GM23248 (cell line): Measurements from ENCODE around the gene SLC4A5. TPM values are rescaled to one million over a fixed set of nuclear protein-coding genes. Genes with fewer than 3 reads are reported as not detected.

Source experiments
- DNase-seq: peaks from one replicate; pipeline ENCODE4 v3.0.0-alpha.2; 2015
- H2AFZ ChIP-seq: fragments of 200-600 bp; sonication (generic); 2 replicates; pipeline ENCODE4 v1.6.1; 2016; ENCODE audit warnings: antibody characterized with exemption
- H3F3A ChIP-seq: fragments of 200-600 bp; sonication (generic); 2 replicates; pipeline ENCODE4 v1.6.1; 2016; ENCODE audit warnings: mild to moderate bottlenecking, antibody characterized with exemption, mixed run types; ENCODE audit not compliant: insufficient read depth
- H3K27ac ChIP-seq: fragments of 200-600 bp; sonication (generic); 2 replicates; pipeline ENCODE4 v1.5.1; 2016; ENCODE audit warnings: mild to moderate bottlenecking
- H3K27me3 ChIP-seq: fragments of 200-600 bp; sonication (generic); replicated peaks from 2 replicates; pipeline ENCODE4 v1.6.1; 2016; ENCODE audit warnings: mild to moderate bottlenecking; ENCODE audit not compliant: insufficient read depth
- H3K36me3 ChIP-seq: fragments of 200-600 bp; sonication (generic); 2 replicates; pipeline ENCODE4 v1.6.1; 2016; ENCODE audit warnings: low read depth, mild to moderate bottlenecking
- H3K4me1 ChIP-seq: fragments of 200-600 bp; sonication (generic); 2 replicates; pipeline ENCODE4 v1.6.1; 2016; ENCODE audit warnings: mild to moderate bottlenecking; ENCODE audit not compliant: insufficient read depth
- H3K4me2 ChIP-seq: fragments of 200-600 bp; sonication (generic); one replicate; pipeline ENCODE4 v1.6.1; 2016; ENCODE audit warnings: mild to moderate bottlenecking; ENCODE audit not compliant: unreplicated experiment
- H3K4me3 ChIP-seq: fragments of 200-600 bp; sonication (generic); 2 replicates; pipeline ENCODE4 v1.5.1; 2016; ENCODE audit warnings: mild to moderate bottlenecking
- H3K79me2 ChIP-seq: fragments of 200-600 bp; sonication (generic); 2 replicates; pipeline ENCODE4 v1.6.1; 2016; ENCODE audit warnings: mild to moderate bottlenecking; ENCODE audit not compliant: insufficient read depth
- H3K9ac ChIP-seq: fragments of 200-600 bp; sonication (generic); 2 replicates; pipeline ENCODE4 v1.6.1; 2016; ENCODE audit warnings: mild to moderate bottlenecking
- H3K9me2 ChIP-seq: fragments of 200-600 bp; sonication (generic); 2 replicates; pipeline ENCODE4 v1.6.1; 2016; ENCODE audit warnings: mixed run types, mild to moderate bottlenecking, moderate library complexity; ENCODE audit not compliant: insufficient read depth
- H3K9me3 ChIP-seq: fragments of 200-600 bp; sonication (generic); one replicate; pipeline ENCODE4 v1.6.1; 2017; ENCODE audit warnings: low read depth
- H4K20me1 ChIP-seq: fragments of 200-600 bp; sonication (generic); 2 replicates; pipeline ENCODE4 v1.6.0; 2016; ENCODE audit not compliant: insufficient read depth
- EZH2 ChIP-seq: fragments of 200-600 bp; sonication (generic); IDR thresholded peaks from 2 replicates; pipeline ENCODE4 v1.6.1; 2018; ENCODE audit warnings: antibody characterized with exemption, mild to moderate bottlenecking; ENCODE audit not compliant: insufficient read depth, poor library complexity, severe bottlenecking
- EZH2phosphoT487 ChIP-seq: fragments of 200-600 bp; sonication (generic); IDR thresholded peaks from 2 replicates; pipeline ENCODE4 v1.6.1; 2018; ENCODE audit warnings: antibody characterized with exemption, moderate library complexity, mild to moderate bottlenecking, low read depth; ENCODE audit not compliant: insufficient read depth
- WGBS, 2 experiments: methylation state at CpG; one replicate each; pipeline ENCODE4 v1.1.6; 2015 to 2017; ENCODE audit warnings: low lambda C conversion rate in 2 of 2, low coverage in 1 of 2; ENCODE audit errors: missing lambda C conversion rate in 2 of 2; 5-methylcytosine and 5-hydroxymethylcytosine counted together
- in situ Hi-C: fragments of 300-500 bp; cut with MboI; formaldehyde crosslinking; loops from 2 replicates; pipeline ENCODE4 v1.15.0; 2020
- polyA plus RNA-seq: library from polyadenylated mRNA; unstranded; fragments of >200 nt; fragmentation: Nextera tagmentation; extraction: Ambion mirVana; gene quantifications from 2 replicates; pipeline ENCODE4 v1.2.1, GENCODE V29; 2016
- total RNA-seq: library from RNA; depleted of rRNA; stranded (reverse); fragments of >200 nt; shearing (Covaris generic); gene quantifications from 2 replicates; pipeline ENCODE4 v1.2.3, GENCODE V29; 2014

SLC4A5 gene
- total and polyA plus RNA-seq, 2 experiments from 2014 or later: 0.32 to 0.35 TPM

DNA sequence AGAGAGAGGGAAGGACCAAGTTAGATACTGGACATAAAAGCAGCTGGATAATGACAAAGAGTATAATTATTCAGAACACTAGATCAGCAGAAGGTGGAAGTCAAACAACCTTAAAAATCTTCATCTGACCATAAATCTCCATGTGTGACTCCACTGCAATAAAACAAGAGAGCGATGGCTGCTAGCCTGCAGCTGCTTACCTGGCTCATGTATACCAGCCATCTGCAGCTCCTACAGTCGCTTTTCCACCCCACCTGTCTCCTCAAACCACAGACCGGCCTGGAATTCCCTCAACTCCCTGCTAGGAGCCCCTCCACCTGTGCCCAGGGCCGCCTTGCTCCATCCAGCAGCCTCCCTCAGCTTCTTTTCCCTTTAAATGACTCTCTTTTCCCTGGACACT lies 64.5 kb downstream of the SLC4A5 start:
- WGBS, 2 experiments: 42 to 43% methylated on average over 4 of the region's 4 CpGs
- H3K4me1 ChIP-seq: no peaks in the 10 kb centered on the region
- no peaks in the 10 kb centered on the region for H3K36me3 ChIP-seq
- H4K20me1 ChIP-seq: no peaks in the 10 kb centered on the region
- no peaks in the 10 kb centered on the region for H3F3A ChIP-seq
- in situ Hi-C loops: no loop called here
- no peaks in the 10 kb centered on the region for H3K79me2 ChIP-seq
- TF ChIP-seq EZH2 (no peak), EZH2phosphoT487 (no peak)
- no peak overlapping the region for H3K4me2 ChIP-seq
- no peak overlapping the region for H3K27ac ChIP-seq
- no peaks in the 10 kb centered on the region for H3K9me3 ChIP-seq
- no peak overlapping the region for H3K4me3 ChIP-seq
- no peaks in the 10 kb centered on the region for H3K9me2 ChIP-seq
- DNase-seq: no peak
- H3K9ac ChIP-seq: no peak overlapping the region
- H3K27me3 ChIP-seq: no peaks in the 10 kb centered on the region
- H2AFZ ChIP-seq: no peak overlapping the region

DNA sequence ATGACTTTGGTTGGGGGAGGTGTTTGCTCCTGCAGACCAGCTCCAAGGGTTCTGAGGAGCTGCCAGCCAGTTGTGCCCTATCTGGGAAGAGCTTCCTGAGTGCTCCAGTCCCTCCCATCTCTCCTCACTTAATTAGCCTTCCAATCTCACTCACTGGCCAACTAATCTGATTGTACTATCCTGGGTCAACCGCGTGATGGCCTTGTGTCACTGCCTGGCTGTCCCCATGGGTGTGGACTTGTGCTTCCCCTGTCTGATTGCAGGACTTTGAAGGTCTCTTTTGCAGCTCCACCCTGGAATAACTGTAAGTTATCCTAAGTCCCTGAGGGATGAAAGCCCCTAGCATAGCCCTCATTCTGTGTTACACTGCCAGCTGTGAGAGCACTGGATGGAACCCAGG lies 65.0 kb downstream of the SLC4A5 start:
- H3K27ac ChIP-seq: no peak overlapping the region
- H3K9ac ChIP-seq: no peak overlapping the region
- WGBS, 2 experiments: 44 to 48% methylated on average over 2 of the region's 2 CpGs
- no peaks in the 10 kb centered on the region for H3F3A ChIP-seq
- H3K9me3 ChIP-seq: no peaks in the 10 kb centered on the region
- no peak overlapping the region for H3K4me3 ChIP-seq
- no peak overlapping the region for H2AFZ ChIP-seq
- in situ Hi-C loops: no loop called here
- TF ChIP-seq EZH2 (no peak), EZH2phosphoT487 (no peak)
- no peaks in the 10 kb centered on the region for H3K27me3 ChIP-seq
- H3K9me2 ChIP-seq: no peaks in the 10 kb centered on the region
- DNase-seq: no peak
- no peaks in the 10 kb centered on the region for H3K79me2 ChIP-seq
- no peaks in the 10 kb centered on the region for H4K20me1 ChIP-seq
- no peaks in the 10 kb centered on the region for H3K36me3 ChIP-seq
- no peaks in the 10 kb centered on the region for H3K4me1 ChIP-seq
- H3K4me2 ChIP-seq: no peak overlapping the region

- Histone ChIP-seq H3K9ac (no peak overlapping the region), H3K4me2 (no peak overlapping the region), H2AFZ (no peak overlapping the region), H3K27me3 (no peaks in the 10 kb centered on the region), H3K36me3 (no peaks in the 10 kb centered on the region), H3K9me2 (no peaks in the 10 kb centered on the region), H3K27ac (no peak overlapping the region), H4K20me1 (no peaks in the 10 kb centered on the region), H3K79me2 (no peaks in the 10 kb centered on the region), H3K9me3 (no peaks in the 10 kb centered on the region), H3K4me1 (no peaks in the 10 kb centered on the region), H3F3A (no peaks in the 10 kb centered on the region), H3K4me3 (no peak overlapping the region)
- in situ Hi-C loops: no loop called here
- no peak for DNase-seq
- no peak for TF ChIP-seq EZH2phosphoT487
- no peak for TF ChIP-seq EZH2
- WGBS, 2 experiments: 65 to 71% methylated on average over 1 of the region's 1 CpG
These were observed 68.0 kb downstream of the SLC4A5 start for GRCh38 chr2:74275228-74275627.

DNA sequence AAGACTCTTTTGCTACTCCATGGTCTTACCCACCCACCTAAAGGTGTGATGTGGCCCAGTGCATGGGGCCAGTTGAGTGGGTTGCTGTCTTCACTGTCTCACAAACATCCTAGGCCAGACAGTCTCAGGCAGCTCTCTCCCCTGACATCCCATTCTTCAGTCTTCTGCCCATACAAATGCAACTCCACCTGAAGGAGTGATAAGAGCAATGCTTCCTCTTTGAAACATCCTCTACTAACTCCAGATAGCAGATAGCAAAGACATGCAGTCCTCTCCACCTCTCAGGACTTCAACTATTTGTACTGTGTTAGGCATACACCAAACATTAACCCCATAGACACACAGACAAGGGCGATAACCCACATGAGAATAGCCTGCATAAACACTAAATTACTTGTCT lies 73.5 kb downstream of the SLC4A5 start:
- Histone ChIP-seq H3K4me1 (no peaks in the 10 kb centered on the region), H3K4me2 (no peak overlapping the region), H3K79me2 (no peaks in the 10 kb centered on the region), H3K9me2 (no peaks in the 10 kb centered on the region), H3K27me3 (no peaks in the 10 kb centered on the region), H2AFZ (no peak overlapping the region), H3K9me3 (no peaks in the 10 kb centered on the region), H3F3A (no peaks in the 10 kb centered on the region), H3K36me3 (no peaks in the 10 kb centered on the region), H3K4me3 (no peak overlapping the region), H3K27ac (no peak overlapping the region), H4K20me1 (no peaks in the 10 kb centered on the region), H3K9ac (no peak overlapping the region)
- in situ Hi-C loops: no loop called here
- DNase-seq: no peak
- 80 to 81% methylated on average over 1 of the region's 1 CpG for WGBS, 2 experiments
- TF ChIP-seq EZH2 (no peak), EZH2phosphoT487 (no peak)

DNA sequence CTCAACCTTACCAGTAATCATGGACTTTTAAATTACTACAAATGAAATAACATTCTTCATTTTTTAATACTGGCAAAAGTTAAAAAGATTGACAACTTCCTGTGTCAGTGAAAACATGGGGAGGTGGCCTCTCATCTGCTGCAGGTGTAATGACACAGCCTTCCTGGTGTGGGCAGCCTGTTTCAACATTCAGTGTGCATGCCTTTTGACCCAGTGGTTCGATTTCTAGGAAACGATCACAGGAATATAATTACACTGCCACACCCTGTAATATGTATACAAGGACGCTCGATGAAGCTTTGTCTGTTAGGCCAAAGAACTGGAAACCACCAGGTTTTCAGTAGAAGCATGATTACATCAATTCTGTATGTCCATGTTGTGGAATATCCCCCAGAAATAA lies 76.1 kb downstream of the SLC4A5 start:
- Histone ChIP-seq H2AFZ (no peak overlapping the region), H3K4me3 (no peak overlapping the region), H3K9ac (no peak overlapping the region), H3K4me1 (no peaks in the 10 kb centered on the region), H4K20me1 (no peaks in the 10 kb centered on the region), H3K27me3 (no peaks in the 10 kb centered on the region), H3K9me2 (no peaks in the 10 kb centered on the region), H3K36me3 (no peaks in the 10 kb centered on the region), H3K27ac (no peak overlapping the region), H3K9me3 (no peaks in the 10 kb centered on the region), H3K4me2 (no peak overlapping the region), H3F3A (no peaks in the 10 kb centered on the region), H3K79me2 (no peaks in the 10 kb centered on the region)
- no peak for DNase-seq
- 46 to 47% methylated on average over 4 of the region's 4 CpGs for WGBS, 2 experiments
- no peak for TF ChIP-seq EZH2phosphoT487
- TF ChIP-seq EZH2: no peak
- in situ Hi-C loops: no loop called here
